Left cardiac atrium (tissue), 4 donors: ENCODE results near the gene SELL. TPM values are rescaled to one million over a fixed set of nuclear protein-coding genes. Genes with fewer than 3 reads are reported as not detected.
"Not testable (repeated sequence)": the region's sequence is repeated elsewhere in the genome, so short reads cannot be mapped to it uniquely, and the experiment has no call there.

Source experiments
- ATAC-seq, 2 donors: fragments of 200-7000 bp; cut with Tn5 transposase; one replicate each; pipeline ENCODE4 v1.9.1; 2020; ENCODE audit warnings: mild to moderate bottlenecking in 2 of 2, moderate library complexity in 2 of 2
- DNase-seq: peaks from one replicate; pipeline ENCODE4 v3.0.0-alpha.2; 2020
- intact Hi-C, 2 donors: fragments of 100-400 bp; cut with DNase I; formaldehyde crosslinking; loops; one replicate each; pipeline versions ENCODE4 v1.14.1 to v1.15.1; 2022 to 2023
- total RNA-seq, 2 donors: library from RNA; stranded (reverse); fragmentation: NEBNext Ultra II Directional; extraction: Animal tissue kit (Norgen Biotek cat#: 25700); gene quantifications; one replicate each; pipeline ENCODE4 v1.2.1, GENCODE V29; 2021
- donor health status: DM: no; HTN: yes; CAD: no.
- donor health status: DM: no; HTN: yes; CAD: no; lungs with severe emphysema.
- donor health status: DM: yes; HTN: yes; CAD: no.
- donor health status: Dilated cardiomyopathy.

SELL gene
- total RNA-seq, 2 donors from 2014 or later = 3.0 to 4.7 TPM

GRCh38 chr1:169680377-169681019 is 30.9 kb downstream of the SELL start:
- intact Hi-C loops = no loop called here

GRCh38 chr1:169679692-169680091 is 31.7 kb downstream of the SELL start:
- no peak for ATAC-seq

More at GRCh38 chr1:169680377-169681019, 30.9 kb downstream of the SELL start:
- ATAC-seq = no peak
- DNase-seq = no peak

GRCh38 chr1:169676001-169676400 is 35.4 kb downstream of the SELL start:
- ATAC-seq (peak in 1 of 2 donors; percentile 54), DNase-seq (no peak)
- intact Hi-C loops = no loop called here

More at GRCh38 chr1:169679692-169680091, 31.7 kb downstream of the SELL start:
- intact Hi-C loops = no loop called here
- DNase-seq = no peak

- ATAC-seq (no peak), DNase-seq (peak; percentile 21)
- intact Hi-C loops = no loop called here
Measured at GRCh38 chr1:169670836-169671235, 40.6 kb downstream of the SELL start.

GRCh38 chr1:169670244-169670643 is 41.2 kb downstream of the SELL start:
- intact Hi-C loops, ATAC-seq, DNase-seq: not testable (repeated sequence)

- not testable (repeated sequence) for ATAC-seq
Measured at GRCh38 chr1:169667699-169668596, 43.5 kb downstream of the SELL start.

GRCh38 chr1:169667227-169667639 is 44.2 kb downstream of the SELL start:
- DNase-seq, intact Hi-C loops, ATAC-seq: not testable (repeated sequence)

More at GRCh38 chr1:169667699-169668596, 43.5 kb downstream of the SELL start:
- DNase-seq, intact Hi-C loops: not testable (repeated sequence)

GRCh38 chr1:169662680-169663079 is 48.7 kb downstream of the SELL start:
- ATAC-seq, intact Hi-C loops, DNase-seq: not testable (repeated sequence)

GRCh38 chr1:169661066-169661465 is 50.4 kb downstream of the SELL start:
- ATAC-seq, DNase-seq, intact Hi-C loops: not testable (repeated sequence)

- ATAC-seq, intact Hi-C loops, DNase-seq: not testable (repeated sequence)
Measured at GRCh38 chr1:169658777-169659176, 52.6 kb downstream of the SELL start.

- intact Hi-C loops = no loop called here
- ATAC-seq = no peak
- no peak for DNase-seq
Measured at GRCh38 chr1:169653873-169654272, 57.5 kb downstream of the SELL start.

GRCh38 chr1:169651035-169651434 is 60.4 kb downstream of the SELL start:
- DNase-seq (no peak), ATAC-seq (no peak)
- intact Hi-C loops = no loop called here

GRCh38 chr1:169650551-169650950 is 60.9 kb downstream of the SELL start:
- no peak for DNase-seq
- ATAC-seq = no peak
- intact Hi-C loops = no loop called here

- intact Hi-C loops = no loop called here
- ATAC-seq (no peak), DNase-seq (no peak)
Measured at GRCh38 chr1:169648709-169649108, 62.7 kb downstream of the SELL start.

- ATAC-seq (no peak), DNase-seq (no peak)
- intact Hi-C loops = no loop called here
Measured at GRCh38 chr1:169648187-169648586, 63.2 kb downstream of the SELL start.

GRCh38 chr1:169647512-169647911 is 63.9 kb downstream of the SELL start:
- no peak for ATAC-seq

GRCh38 chr1:169644297-169644696 is 67.1 kb downstream of the SELL start:
- ATAC-seq (no peak), DNase-seq (no peak)
- intact Hi-C loops = no loop called here

More at GRCh38 chr1:169647512-169647911, 63.9 kb downstream of the SELL start:
- no peak for DNase-seq
- intact Hi-C loops = no loop called here
